Nephron (organoid): ENCODE data around the gene HECTD2.

Source experiments
- H3K27ac Mint-ChIP-seq, 3 experiments: 2 replicates each; pipeline ENCODE4 v1.8.0; 2020; ENCODE audit warnings: mixed read lengths in 3 of 3, mild to moderate bottlenecking in 2 of 3, moderate library complexity in 1 of 3
- H3K27me3 Mint-ChIP-seq: 2 replicates; pipeline ENCODE4 v1.8.0; 2021; ENCODE audit warnings: low read depth, mild to moderate bottlenecking, moderate library complexity, mixed read lengths
- H3K36me3 Mint-ChIP-seq: 2 replicates; pipeline ENCODE4 v1.8.0; 2020; ENCODE audit warnings: low read depth, mixed read lengths
- H3K4me1 Mint-ChIP-seq: 2 replicates; pipeline ENCODE4 v1.8.0; 2020; ENCODE audit warnings: mixed read lengths
- H3K4me3 Mint-ChIP-seq, 3 experiments: 2 replicates each; pipeline ENCODE4 v1.8.0; 2020; ENCODE audit warnings: mild to moderate bottlenecking in 3 of 3, mixed read lengths in 3 of 3, moderate library complexity in 2 of 3
- H3K9me3 Mint-ChIP-seq: 2 replicates; pipeline ENCODE4 v1.8.0; 2020; ENCODE audit warnings: mixed read lengths
- TF ChIP-seq, protein P1 (sequence below), 3 experiments: fragments of 200-600 bp; sonication (generic); IDR thresholded peaks; one replicate each; pipeline ENCODE4 v1.5.0; 2021; ENCODE audit warnings: antibody characterized with exemption in 3 of 3; ENCODE audit not compliant: unreplicated experiment in 3 of 3

Gene HECTD2

DNA sequence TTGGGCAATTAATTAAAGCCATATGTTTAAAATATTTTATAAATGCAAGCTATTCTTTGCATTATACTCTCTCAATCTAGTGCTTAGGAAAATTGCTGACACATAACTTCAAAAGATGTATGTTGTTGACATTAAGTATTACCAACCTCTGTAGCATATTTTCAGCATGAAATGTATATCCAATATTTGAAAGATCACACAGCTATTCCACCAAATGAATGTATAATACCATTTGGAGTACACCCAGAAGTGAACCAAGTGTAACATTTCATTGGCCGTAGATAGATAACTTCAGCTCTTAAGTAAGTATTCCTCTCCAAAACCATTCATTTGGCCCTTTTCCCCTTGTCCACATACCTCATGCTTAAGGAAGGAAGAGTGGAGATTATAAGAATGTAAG, 104.6 kb downstream of the HECTD2 start:
- Mint-ChIP-seq H3K27me3 (no peaks in the 10 kb centered on the region), H3K4me3 (no peak overlapping the region), H3K4me1 (peaks cover 17% of the 10 kb centered on the region), H3K27ac (peak overlapping the region in 2 of 3 experiments; percentile 50 to 71), H3K36me3 (peaks cover 42% of the 10 kb centered on the region), H3K9me3 (peaks cover 27% of the 10 kb centered on the region)
- TF ChIP-seq, protein P1, sequence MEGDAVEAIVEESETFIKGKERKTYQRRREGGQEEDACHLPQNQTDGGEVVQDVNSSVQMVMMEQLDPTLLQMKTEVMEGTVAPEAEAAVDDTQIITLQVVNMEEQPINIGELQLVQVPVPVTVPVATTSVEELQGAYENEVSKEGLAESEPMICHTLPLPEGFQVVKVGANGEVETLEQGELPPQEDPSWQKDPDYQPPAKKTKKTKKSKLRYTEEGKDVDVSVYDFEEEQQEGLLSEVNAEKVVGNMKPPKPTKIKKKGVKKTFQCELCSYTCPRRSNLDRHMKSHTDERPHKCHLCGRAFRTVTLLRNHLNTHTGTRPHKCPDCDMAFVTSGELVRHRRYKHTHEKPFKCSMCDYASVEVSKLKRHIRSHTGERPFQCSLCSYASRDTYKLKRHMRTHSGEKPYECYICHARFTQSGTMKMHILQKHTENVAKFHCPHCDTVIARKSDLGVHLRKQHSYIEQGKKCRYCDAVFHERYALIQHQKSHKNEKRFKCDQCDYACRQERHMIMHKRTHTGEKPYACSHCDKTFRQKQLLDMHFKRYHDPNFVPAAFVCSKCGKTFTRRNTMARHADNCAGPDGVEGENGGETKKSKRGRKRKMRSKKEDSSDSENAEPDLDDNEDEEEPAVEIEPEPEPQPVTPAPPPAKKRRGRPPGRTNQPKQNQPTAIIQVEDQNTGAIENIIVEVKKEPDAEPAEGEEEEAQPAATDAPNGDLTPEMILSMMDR (IDR thresholded peaks at IDR 0.05; ENCODE audit: unreplicated experiment in 3 of 3) = no peak

DNA sequence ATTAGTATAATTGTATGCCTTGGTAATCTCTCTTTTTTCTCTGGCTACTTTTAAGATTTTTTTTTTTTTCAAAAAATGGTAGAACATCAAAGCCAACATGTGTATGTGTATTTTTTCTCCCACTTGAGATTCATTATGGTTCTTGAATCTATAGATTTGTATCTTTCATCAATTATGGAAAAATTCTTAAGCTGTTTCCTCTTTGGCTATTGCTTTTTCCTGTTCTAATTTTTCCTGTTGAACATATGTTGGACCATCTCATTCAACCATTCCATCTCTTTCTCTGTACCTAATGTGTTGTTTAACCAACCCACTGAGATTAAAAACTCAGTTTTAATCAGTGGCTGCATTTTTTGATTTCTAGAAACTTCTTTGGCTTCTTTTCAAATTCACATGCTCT, 107.2 kb downstream of the HECTD2 start:
- H3K4me3 Mint-ChIP-seq = no peak overlapping the region
- peaks cover 26% of the 10 kb centered on the region for H3K4me1 Mint-ChIP-seq
- no peak overlapping the region for H3K27ac Mint-ChIP-seq
- H3K27me3 Mint-ChIP-seq = no peaks in the 10 kb centered on the region
- peaks cover 38% of the 10 kb centered on the region for H3K9me3 Mint-ChIP-seq
- H3K36me3 Mint-ChIP-seq = peaks cover 40% of the 10 kb centered on the region
- TF ChIP-seq, protein P1 (IDR thresholded peaks at IDR 0.05; ENCODE audit: unreplicated experiment in 3 of 3) = no peak

DNA sequence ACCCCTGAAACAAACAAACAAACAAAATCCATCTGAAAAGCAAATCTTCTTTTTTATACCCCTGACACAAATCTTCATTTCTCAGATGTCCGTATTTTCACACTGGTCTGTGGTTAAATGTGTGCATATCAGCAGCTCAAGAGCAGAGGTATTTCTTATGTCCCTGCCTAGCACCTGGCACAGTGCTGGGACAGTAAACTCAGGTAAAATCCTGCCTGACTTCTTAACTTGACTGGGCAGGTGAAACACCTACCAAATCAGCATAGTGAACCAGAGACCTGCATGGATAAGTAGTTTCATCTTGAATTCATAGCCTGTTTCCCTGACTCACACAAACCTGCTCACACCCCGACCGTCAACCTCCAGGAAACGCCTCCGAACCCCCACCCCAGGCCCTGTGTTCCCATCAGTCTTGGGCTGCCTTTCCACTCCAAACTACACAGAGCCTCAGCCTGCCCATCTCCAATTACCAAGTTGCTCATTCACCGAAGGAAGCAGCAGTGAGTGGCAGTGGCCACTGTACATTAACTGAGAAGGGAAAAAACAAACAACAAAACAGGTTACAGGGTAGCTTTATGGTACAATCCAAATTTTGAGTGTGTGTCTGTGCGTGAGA, 109.9 kb downstream of the HECTD2 start:
- TF ChIP-seq, protein P1 (IDR thresholded peaks at IDR 0.05; ENCODE audit: unreplicated experiment in 3 of 3) = no peak
- Mint-ChIP-seq H3K4me3 (no peak overlapping the region), H3K27me3 (no peaks in the 10 kb centered on the region), H3K4me1 (peaks cover 15% of the 10 kb centered on the region), H3K27ac (peak overlapping the region; percentile 24 to 70 (median 24)), H3K9me3 (peaks cover 40% of the 10 kb centered on the region), H3K36me3 (peaks cover 36% of the 10 kb centered on the region)

DNA sequence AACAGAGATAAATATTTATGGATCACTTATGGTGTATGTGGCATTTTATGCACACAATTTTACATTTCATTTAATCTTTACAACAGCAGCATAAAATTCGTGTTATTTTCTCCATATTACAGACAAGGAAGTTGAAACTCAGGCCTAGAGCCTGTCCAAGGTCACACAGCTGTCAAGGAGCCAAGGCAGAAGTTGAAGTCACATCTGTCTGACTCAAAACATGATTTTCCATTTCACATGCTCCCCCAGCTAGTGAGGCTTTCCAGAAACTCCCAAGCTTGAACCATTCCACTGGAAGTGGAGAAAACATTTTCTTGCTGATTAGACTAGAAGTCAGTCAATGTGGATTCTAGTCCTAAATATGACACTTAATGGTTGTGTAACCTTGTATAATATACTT, 110.5 kb downstream of the HECTD2 start:
- peak overlapping the region; percentile 24 to 70 (median 24) for H3K27ac Mint-ChIP-seq
- H3K27me3 Mint-ChIP-seq = no peaks in the 10 kb centered on the region
- H3K9me3 Mint-ChIP-seq = peaks cover 38% of the 10 kb centered on the region
- no peak overlapping the region for H3K4me3 Mint-ChIP-seq
- peaks cover 33% of the 10 kb centered on the region for H3K36me3 Mint-ChIP-seq
- TF ChIP-seq, protein P1 (IDR thresholded peaks at IDR 0.05; ENCODE audit: unreplicated experiment in 3 of 3) = no peak
- peaks cover 12% of the 10 kb centered on the region for H3K4me1 Mint-ChIP-seq

DNA sequence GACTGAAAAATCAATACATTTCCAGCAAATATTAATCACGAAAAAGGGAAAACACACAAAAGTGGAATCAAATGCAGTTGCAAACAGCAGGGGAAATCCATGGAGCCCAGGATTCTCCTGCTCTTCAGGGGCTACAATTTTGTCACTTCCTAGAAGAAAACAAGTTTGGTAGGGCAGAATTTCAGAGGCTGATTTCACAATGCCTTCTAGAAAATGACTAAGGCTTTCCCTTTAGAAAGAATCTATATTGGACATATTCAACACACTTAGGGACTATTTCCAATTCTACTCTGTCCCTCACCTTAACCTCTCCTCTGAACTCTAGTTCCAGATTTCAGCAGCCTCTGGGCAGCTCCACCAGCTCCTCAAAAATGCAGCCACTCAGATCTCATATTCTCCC, 111.3 kb downstream of the HECTD2 start:
- TF ChIP-seq, protein P1 (IDR thresholded peaks at IDR 0.05; ENCODE audit: unreplicated experiment in 3 of 3) = no peak
- Mint-ChIP-seq H3K36me3 (peaks cover 25% of the 10 kb centered on the region), H3K4me3 (no peak overlapping the region), H3K4me1 (peaks cover 12% of the 10 kb centered on the region), H3K27me3 (no peaks in the 10 kb centered on the region), H3K9me3 (peaks cover 35% of the 10 kb centered on the region), H3K27ac (peak overlapping the region in 1 of 3 experiments; percentile 24)
